Keratinocyte (primary cell): ENCODE measurements around the gene NEDD1.

ENCODE experiments used
- CTCF ChIP-seq, 3 experiments: IDR thresholded peaks in 1 of 3; conservative IDR thresholded peaks in 1 of 3; optimal IDR thresholded peaks in 1 of 3; 2 replicates in 2 of 3; 3 replicates in 1 of 3; pipeline versions ENCODE3 to v1.5.1; 2011; ENCODE audit warnings: low read length in 3 of 3, mild to moderate bottlenecking in 3 of 3, moderate library complexity in 2 of 3, control low read depth in 1 of 3, inconsistent platforms in 1 of 3; ENCODE audit not compliant: insufficient read depth in 2 of 3; ENCODE audit errors: extremely low read depth in 1 of 3
- EZH2 ChIP-seq: IDR thresholded peaks from one replicate; pipeline ENCODE4 v1.6.1; 2012; ENCODE audit warnings: inconsistent platforms, mild to moderate bottlenecking, low read length, moderate library complexity

DNA sequence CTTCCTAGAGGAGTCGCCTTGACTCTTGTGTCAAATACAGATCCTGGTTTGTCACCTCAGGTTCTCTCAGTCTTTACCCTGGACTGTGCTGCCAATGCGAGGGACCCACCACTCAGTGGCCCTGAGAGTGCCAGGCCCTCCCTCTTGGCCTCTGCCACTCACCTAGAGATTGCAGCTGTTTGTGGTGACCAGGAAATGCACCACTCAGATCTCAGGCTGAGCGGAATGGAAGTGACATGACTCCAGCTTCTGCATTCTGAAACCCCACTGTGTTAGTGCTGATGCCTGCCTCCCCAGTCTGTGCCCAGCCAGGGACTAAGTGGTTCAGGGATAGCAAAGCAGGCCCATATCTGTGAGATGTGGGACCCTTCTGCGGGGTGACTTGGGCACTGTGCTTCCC is 27.8 kb upstream of the NEDD1 start:
- TF ChIP-seq CTCF (optimal IDR thresholded peaks at IDR 0.05 in 1 of 3, IDR thresholded peaks at IDR 0.05 in 1 of 3, conservative IDR thresholded peaks at IDR 0.05 in 1 of 3; ENCODE audit: extremely low read depth in 1 of 3, insufficient read depth in 2 of 3, low read length in 3 of 3) = no peak
- TF ChIP-seq EZH2 = no peak
